GM18870 (cell line): ENCODE data around the gene ACTN4.

Experiments
- ATAC-seq: cut with Tn5 transposase; IDR thresholded peaks from one replicate; pipeline ENCODE4 v1.9.1; 2021; ENCODE audit warnings: moderate library complexity; ENCODE audit not compliant: unreplicated experiment

Gene ACTN4

GRCh38 chr19:38676878-38677646 lies 29.6 kb downstream of the ACTN4 start:
- no peak for ATAC-seq

DNA sequence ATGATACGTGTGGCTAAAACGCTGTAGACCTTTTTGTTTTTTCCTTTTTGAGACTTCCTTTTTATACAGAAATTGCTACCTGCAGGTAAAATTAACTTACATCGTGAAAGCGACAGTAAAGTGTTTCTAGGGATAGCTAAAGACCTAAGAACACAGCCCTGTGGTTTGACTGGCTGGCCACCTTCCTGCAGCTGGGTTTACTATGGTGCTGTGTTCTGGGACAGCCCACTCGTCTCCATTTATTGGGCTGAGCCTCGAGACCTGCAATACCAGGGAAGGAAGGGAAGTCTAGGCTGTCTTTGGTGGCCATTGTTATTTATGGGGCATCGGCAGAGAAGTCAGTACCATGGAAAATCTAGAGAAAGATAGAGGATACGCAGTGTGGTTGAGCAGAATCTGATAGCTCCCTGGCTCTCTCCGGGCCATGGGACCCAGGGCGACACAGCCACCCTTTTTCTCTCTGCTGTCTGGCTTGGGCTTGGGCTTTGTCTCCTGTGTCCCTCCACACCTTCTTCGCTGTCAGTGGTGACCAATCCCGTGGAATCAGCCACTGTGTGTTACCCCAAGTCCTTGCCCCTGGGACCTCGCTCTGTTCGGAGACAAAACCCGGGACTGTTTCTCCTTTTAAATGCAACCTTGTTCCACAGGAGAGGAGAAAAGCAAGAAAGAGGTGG lies 30.9 kb downstream of the ACTN4 start:
- ATAC-seq: no peak

- no peak for ATAC-seq
Observed at GRCh38 chr19:38678891-38679494, 31.5 kb downstream of the ACTN4 start.

DNA sequence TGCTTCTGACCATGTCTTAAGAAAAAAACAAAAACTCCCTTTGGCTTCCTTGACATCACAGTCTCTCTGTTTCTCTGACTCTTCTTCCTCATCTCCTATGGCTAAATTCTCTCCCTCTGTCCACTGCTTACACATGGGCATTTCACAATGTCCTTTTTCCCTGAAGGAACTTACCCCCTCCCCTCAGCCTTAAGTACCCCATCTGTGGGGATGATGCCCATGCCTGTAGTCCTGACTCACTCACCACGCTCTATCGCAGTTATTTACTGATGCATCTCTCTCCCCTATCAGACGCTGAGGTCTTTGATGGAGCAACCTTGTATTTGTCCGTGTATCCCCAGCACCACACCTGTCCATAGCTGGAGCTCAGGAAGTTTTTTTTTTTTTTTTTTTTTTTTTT lies 32.4 kb downstream of the ACTN4 start:
- ATAC-seq: no peak

DNA sequence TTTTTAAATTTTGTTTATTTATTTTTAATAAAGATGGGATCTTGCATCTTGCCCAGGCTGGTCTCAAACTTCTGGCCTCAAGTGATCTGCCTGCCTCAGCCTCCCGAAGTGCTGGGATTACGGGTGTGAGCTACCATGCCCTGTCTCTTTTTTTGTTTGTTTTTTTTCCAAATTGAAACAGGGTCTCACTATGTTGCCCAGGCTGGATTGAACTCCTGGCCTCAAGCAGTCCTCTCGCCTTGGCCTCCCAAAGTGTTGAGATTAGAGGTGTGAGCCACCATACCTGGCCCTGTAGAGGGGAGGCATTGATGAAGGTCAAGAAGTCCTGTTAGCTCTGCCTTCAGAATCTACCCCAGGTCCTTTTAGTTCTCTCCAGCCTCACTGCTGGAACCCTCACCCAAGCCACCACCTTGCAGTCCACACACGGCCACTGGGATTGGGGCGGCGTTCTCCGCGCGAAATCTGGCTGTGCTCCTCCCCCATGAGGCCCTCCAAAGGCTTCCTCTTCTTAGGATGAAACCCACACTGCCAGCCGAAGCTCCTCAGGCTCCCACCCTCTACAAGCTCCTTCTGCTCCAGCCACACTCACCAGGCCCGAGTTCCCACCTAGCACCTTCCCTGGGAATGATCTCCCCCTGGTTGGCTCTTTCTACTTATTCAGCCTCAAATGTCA lies 34.9 kb downstream of the ACTN4 start:
- ATAC-seq: no peak

- ATAC-seq: no peak
Observed at GRCh38 chr19:38682872-38683392, 35.5 kb downstream of the ACTN4 start.

DNA sequence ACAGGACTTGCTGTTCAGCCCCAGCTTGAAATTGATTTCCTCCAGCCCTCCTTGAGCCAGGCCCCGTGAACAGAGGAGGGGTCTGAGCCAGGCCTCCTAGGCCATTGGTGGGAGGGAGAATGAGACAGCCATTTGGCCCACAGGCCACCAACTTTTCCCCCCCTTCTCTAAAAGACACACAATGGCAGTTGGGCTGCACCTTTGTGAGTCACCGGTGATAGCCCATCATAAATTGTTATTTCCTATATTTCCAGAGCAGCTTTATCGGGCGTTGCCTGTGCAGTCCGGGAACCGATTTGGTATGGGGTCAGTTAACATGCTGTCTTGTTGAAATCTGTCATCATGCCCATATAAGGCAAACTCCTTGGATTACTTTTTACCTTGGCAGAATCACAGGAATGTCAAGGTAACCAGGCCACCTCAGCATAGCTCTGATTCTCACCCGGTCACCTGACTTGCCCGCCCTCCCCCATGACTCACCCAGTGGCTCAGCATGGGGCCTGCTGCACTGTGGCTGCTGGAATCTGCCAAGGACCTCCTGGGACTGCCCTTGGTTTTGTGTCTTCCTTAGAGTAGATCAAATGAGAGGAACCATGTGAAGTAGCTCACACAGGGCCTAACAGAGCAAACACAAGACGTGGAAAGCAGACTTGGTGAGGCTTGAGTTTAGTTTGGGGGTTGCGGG lies 36.1 kb downstream of the ACTN4 start:
- no peak for ATAC-seq

GRCh38 chr19:38684078-38684861 lies 36.8 kb downstream of the ACTN4 start:
- no peak for ATAC-seq

DNA sequence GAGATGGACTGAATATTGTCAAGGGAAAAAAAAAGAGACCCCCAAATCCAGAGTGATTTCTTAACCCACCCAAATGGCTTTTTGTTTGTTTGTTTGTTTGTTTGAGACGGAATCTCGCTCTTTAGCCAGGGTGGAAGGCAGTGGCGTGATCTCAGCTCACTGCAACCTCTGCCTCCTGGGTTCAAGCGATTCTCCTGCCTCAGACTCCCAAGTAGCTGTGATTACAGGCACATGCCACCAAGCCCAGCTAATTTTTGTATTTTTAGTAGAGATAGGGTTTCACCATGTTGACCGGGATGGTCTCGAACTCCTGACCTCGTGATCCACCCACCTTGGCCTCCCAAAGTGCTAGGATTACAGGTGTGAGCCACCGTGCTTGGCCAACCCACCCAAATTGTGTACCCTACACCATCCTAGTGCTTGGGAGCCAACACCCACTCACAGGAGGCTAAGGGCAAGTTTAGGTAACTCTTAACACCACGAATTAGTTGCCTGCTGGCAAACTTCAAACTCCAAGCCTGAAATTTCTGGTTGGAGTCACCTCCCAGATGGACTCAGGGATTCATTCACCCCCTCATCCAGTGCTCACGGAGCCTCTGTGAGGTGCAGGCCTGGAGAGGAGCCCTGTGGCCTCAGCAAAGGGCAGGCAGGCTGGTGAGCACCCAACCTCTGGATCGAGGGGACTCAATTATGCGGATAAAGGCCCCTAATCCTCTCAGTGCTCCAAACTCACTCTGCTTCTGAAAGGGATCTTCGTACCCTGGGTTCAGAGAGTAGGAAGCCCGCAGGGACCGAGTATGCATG lies 37.6 kb downstream of the ACTN4 start:
- no peak for ATAC-seq

DNA sequence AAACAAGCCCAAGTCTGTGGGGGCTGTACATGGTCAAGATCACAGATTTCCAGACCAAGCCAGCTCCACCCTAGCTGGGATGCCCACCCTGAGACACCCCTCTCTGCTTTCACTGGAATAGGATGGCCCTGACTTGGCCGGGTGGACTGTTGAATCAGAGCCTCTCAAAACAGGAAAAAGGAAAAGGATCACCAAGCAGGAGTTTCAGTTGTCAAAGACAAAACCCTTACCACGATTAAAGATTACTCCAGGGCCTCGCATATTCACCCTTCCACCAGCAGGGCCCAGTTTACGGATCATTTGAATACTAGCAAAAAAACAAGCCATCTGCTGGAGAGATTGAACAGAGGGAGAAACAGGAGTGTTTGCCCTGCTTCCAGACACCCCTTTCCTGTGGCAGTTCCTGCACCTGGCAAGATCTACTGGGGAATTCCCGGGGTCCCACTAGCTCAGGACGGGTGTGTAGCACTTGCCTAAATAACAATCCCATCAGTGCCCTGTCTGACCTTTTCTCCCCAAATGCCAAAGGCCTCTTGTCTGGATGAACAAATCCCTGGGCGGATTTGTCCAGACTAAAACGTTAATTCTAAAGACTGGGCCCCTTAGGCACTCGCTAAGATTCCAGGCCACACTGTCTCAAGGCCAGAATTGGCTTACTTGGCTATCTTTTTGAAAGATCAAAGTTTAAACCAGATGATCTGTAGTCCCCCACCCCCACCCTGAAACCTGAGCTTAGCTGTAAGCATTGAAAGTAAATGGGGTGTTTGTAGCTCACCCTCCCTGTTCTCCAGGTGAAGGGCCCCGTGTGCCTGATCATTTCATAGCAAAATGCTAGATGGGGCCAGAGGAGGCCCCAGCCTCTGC lies 38.4 kb downstream of the ACTN4 start:
- ATAC-seq: no peak

GRCh38 chr19:38686530-38686888 lies 39.1 kb downstream of the ACTN4 start:
- no peak for ATAC-seq

DNA sequence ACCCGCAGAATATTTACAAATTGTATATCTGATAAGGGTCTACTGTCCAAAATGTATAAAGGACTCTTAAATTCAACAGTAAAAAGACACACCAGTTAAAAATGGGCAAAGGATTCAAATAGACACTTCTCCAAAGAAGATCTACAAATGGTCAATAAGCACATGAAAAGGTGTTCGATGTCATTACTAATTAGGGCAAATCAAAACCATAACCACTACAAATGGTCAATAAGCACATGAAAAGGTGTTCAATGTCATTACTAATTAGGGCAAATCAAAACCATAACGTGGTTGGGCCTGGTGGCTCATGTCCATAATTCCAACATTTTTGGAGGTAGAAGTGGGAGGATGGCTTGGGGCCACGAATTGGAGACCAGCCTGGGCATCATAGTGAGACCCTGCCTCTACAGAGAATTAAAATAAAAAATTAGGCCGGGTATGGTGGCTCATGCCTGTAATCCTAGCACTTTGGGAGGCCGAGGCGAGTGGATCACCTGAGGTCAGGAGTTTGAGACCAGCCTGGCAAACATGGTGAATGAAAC lies 40.5 kb downstream of the ACTN4 start:
- no peak for ATAC-seq

DNA sequence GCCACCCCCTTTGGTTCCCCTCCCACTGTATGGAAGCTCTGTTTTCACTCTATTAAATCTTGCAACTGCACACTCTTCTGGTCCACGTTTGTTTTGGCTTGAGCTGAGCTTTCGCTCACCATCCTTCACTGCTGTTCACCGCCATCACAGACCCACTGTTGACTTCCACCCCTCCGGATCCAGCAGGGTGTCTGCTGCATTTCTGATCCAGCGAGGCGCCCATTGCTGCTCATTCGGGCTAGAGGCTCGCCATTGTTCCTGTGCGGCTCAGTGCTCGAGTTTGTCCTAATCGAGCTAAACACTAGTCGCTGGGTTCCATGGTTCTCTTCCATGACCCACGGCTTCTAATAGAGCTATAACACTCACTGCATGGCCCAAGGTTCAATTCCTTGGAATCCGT lies 42.7 kb downstream of the ACTN4 start:
- ATAC-seq: no peak

DNA sequence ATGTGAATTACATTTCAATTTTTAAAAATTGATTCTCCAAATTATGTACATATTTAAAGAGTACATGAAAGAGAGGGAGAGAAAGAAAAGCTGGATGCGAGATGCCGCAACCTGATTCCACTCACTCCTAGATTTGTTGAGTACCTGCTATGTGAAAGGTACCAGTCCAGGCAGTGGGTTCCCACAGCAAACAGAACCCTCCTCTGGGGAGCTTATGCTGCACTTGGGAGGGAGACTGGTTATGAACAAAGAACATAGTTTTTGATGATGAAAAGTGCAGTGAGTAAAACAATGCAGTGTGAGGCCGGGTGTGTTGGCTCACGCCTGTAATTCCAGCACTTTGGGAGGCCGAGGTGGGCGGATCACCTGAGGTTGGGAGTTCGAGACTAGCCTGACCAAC lies 43.4 kb downstream of the ACTN4 start:
- no peak for ATAC-seq

GRCh38 chr19:38691938-38692457 lies 44.5 kb downstream of the ACTN4 start:
- no peak for ATAC-seq

GRCh38 chr19:38692458-38693379 lies 45.3 kb downstream of the ACTN4 start:
- ATAC-seq: no peak
